HEK293 (cell line): Measurements from ENCODE around the gene MRGPRG.

ENCODE experiments used
- CTCF ChIA-PET: fragments of 350-600 bp; formaldehyde crosslinking; extraction: SDS; loops from one replicate; lab custom pipeline; 2021; ENCODE audit warnings: antibody characterized with exemption; lab: Yijun Ruan, JAX
- POLR2A ChIA-PET: fragments of 300-600 bp; formaldehyde crosslinking; extraction: SDS; loops from one replicate; lab custom pipeline; 2020; ENCODE audit warnings: antibody characterized with exemption, inconsistent platforms; lab: Yijun Ruan, JAX
- H3K27ac ChIP-seq: fragments of 200-500 bp; sonication (Bioruptor generic); 2 replicates; pipeline ENCODE4 v1.5.1; 2014; ENCODE audit warnings: low read depth, low read length, control low read depth, inconsistent platforms; ENCODE audit errors: extremely low read depth
- H3K36me3 ChIP-seq, 2 experiments: fragments of 200-500 bp in 1 of 2; sonication (Bioruptor generic) in 1 of 2; 1 replicate in 1 of 2; 2 replicates in 1 of 2; pipeline ENCODE4 v1.5.1; 2014 to 2017; ENCODE audit warnings: inconsistent platforms in 2 of 2, low read length in 2 of 2; ENCODE audit not compliant: control insufficient read depth in 2 of 2, insufficient read depth in 1 of 2
- H3K4me1 ChIP-seq: fragments of 200-500 bp; sonication (Bioruptor generic); 2 replicates; pipeline ENCODE4 v1.5.1; 2014; ENCODE audit warnings: mild to moderate bottlenecking, low read length, inconsistent platforms; ENCODE audit not compliant: control insufficient read depth, insufficient read depth
- H3K4me3 ChIP-seq: 2 replicates; pipeline ENCODE4 v1.5.1; 2011; ENCODE audit warnings: low read depth, mild to moderate bottlenecking, control low read depth, low read length, moderate library complexity
- H3K9me3 ChIP-seq: fragments of 200-500 bp; sonication (Bioruptor generic); 2 replicates; pipeline ENCODE4 v1.5.1; 2014; ENCODE audit warnings: low read depth, low read length, inconsistent platforms; ENCODE audit not compliant: control insufficient read depth, insufficient read depth
- IKZF3 ChIP-seq: fragments of 450-650 bp; IDR thresholded peaks from 2 replicates; pipeline ENCODE4 v1.5.0; 2018; ENCODE audit warnings: missing biosample characterization, mild to moderate bottlenecking, missing genetic modification characterization, moderate library complexity
- KLF8 ChIP-seq: fragments of 450-650 bp; formaldehyde crosslinking; IDR thresholded peaks from 2 replicates; pipeline ENCODE4 v1.5.1; 2016; ENCODE audit warnings: missing biosample characterization, missing genetic modification characterization
- SCRT2 ChIP-seq: fragments of 450-650 bp; formaldehyde crosslinking; IDR thresholded peaks from 2 replicates; pipeline ENCODE4 v1.5.1; 2016; ENCODE audit warnings: missing biosample characterization, missing genetic modification characterization
- TRIM28 ChIP-seq: IDR thresholded peaks from 2 replicates; pipeline ENCODE4 v1.6.1; 2011; ENCODE audit warnings: low read length, control low read depth, borderline replicate concordance
- ZBTB21 ChIP-seq: fragments of 450-650 bp; formaldehyde crosslinking; IDR thresholded peaks from 2 replicates; pipeline ENCODE4 v1.5.1; 2017; ENCODE audit warnings: missing biosample characterization, missing genetic modification characterization
- ZIC2 ChIP-seq: fragments of 450-650 bp; formaldehyde crosslinking; IDR thresholded peaks from 2 replicates; pipeline ENCODE4 v1.5.1; 2016; ENCODE audit warnings: missing biosample characterization, missing genetic modification characterization
- ZNF133 ChIP-seq: fragments of 450-650 bp; formaldehyde crosslinking; IDR thresholded peaks from 2 replicates; pipeline ENCODE4 v1.5.1; 2016; ENCODE audit warnings: missing biosample characterization, missing genetic modification characterization
- ZNF19 ChIP-seq: fragments of 450-650 bp; formaldehyde crosslinking; IDR thresholded peaks from 2 replicates; pipeline ENCODE4; 2016; ENCODE audit warnings: missing biosample characterization, missing genetic modification characterization, low read depth
- ZNF202 ChIP-seq: fragments of 450-650 bp; formaldehyde crosslinking; IDR thresholded peaks from 2 replicates; pipeline ENCODE4 v1.5.1; 2016; ENCODE audit warnings: missing biosample characterization, missing genetic modification characterization, borderline replicate concordance
- ZNF24 ChIP-seq: fragments of 450-650 bp; formaldehyde crosslinking; IDR thresholded peaks from 2 replicates; pipeline ENCODE4 v1.5.1; 2016; ENCODE audit warnings: missing biosample characterization, missing genetic modification characterization
- ZNF248 ChIP-seq: fragments of 450-650 bp; formaldehyde crosslinking; IDR thresholded peaks from 2 replicates; pipeline ENCODE4 v1.5.1; 2017; ENCODE audit warnings: missing biosample characterization, missing genetic modification characterization
- ZNF302 ChIP-seq: fragments of 450-650 bp; formaldehyde crosslinking; IDR thresholded peaks from 2 replicates; pipeline ENCODE4 v1.5.1; 2016; ENCODE audit warnings: missing biosample characterization, missing genetic modification characterization, low read depth
- ZNF354C ChIP-seq: fragments of 450-650 bp; formaldehyde crosslinking; IDR thresholded peaks from 2 replicates; pipeline ENCODE4 v1.5.1; 2016; ENCODE audit warnings: missing biosample characterization, missing genetic modification characterization, low read depth, borderline replicate concordance
- ZNF549 ChIP-seq: fragments of 450-650 bp; IDR thresholded peaks from 2 replicates; pipeline ENCODE4 v1.5.1; 2018; ENCODE audit warnings: missing biosample characterization, missing genetic modification characterization, mild to moderate bottlenecking, inconsistent platforms, moderate library complexity
- ZNF555 ChIP-seq: fragments of 450-650 bp; formaldehyde crosslinking; conservative IDR thresholded peaks from 2 replicates; pipeline ENCODE4 v1.5.1; 2017; ENCODE audit warnings: missing biosample characterization, mild to moderate bottlenecking, missing genetic modification characterization, inconsistent platforms
- ZNF600 ChIP-seq: fragments of 450-650 bp; formaldehyde crosslinking; IDR thresholded peaks from 2 replicates; pipeline ENCODE4 v1.5.1; 2016; ENCODE audit warnings: missing biosample characterization, missing genetic modification characterization
- ZNF792 ChIP-seq: fragments of 450-650 bp; formaldehyde crosslinking; IDR thresholded peaks from 2 replicates; pipeline ENCODE4 v1.5.1; 2016; ENCODE audit warnings: missing biosample characterization, missing genetic modification characterization
- TF ChIP-seq, protein P1 (sequence below): IDR thresholded peaks from 2 replicates; pipeline ENCODE4 v1.6.1; 2011; ENCODE audit warnings: mild to moderate bottlenecking, low read depth, low read length, borderline replicate concordance
- TF ChIP-seq, protein P2 (sequence below): fragments of 450-650 bp; formaldehyde crosslinking; IDR thresholded peaks from 2 replicates; pipeline ENCODE4 v1.5.1; 2017; ENCODE audit warnings: missing biosample characterization, missing genetic modification characterization
- TF ChIP-seq, protein P3 (sequence below): fragments of 450-650 bp; formaldehyde crosslinking; optimal IDR thresholded peaks from 2 replicates; pipeline ENCODE3; 2016; ENCODE audit warnings: missing biosample characterization, mild to moderate bottlenecking, missing genetic modification characterization
- TF ChIP-seq, protein P4 (sequence below): fragments of 450-650 bp; formaldehyde crosslinking; IDR thresholded peaks from 2 replicates; pipeline ENCODE4 v1.5.1; 2016; ENCODE audit warnings: missing biosample characterization, missing genetic modification characterization

Gene MRGPRG

DNA sequence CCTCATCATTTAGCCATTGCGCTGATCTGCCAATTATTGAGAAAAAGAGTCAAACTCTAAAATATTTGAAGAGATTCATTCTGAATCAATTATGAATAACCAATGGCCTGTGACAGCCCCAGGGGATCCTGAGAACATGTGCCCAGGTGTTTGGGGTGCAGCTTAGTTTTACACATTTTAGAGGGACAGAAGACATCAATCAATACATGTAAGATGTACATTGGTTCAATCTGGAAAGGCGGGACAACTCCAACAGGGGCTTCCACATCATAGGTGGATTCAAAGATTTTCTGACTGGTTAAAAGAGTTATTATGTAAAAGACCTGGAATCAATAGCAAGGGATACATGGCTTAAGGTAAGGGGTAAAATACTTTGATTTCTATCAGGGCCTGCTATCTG is 18.5 kb upstream of the MRGPRG start:
- TF ChIP-seq, protein P1, sequence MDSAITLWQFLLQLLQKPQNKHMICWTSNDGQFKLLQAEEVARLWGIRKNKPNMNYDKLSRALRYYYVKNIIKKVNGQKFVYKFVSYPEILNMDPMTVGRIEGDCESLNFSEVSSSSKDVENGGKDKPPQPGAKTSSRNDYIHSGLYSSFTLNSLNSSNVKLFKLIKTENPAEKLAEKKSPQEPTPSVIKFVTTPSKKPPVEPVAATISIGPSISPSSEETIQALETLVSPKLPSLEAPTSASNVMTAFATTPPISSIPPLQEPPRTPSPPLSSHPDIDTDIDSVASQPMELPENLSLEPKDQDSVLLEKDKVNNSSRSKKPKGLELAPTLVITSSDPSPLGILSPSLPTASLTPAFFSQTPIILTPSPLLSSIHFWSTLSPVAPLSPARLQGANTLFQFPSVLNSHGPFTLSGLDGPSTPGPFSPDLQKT: no peak
- TF ChIP-seq, protein P2, sequence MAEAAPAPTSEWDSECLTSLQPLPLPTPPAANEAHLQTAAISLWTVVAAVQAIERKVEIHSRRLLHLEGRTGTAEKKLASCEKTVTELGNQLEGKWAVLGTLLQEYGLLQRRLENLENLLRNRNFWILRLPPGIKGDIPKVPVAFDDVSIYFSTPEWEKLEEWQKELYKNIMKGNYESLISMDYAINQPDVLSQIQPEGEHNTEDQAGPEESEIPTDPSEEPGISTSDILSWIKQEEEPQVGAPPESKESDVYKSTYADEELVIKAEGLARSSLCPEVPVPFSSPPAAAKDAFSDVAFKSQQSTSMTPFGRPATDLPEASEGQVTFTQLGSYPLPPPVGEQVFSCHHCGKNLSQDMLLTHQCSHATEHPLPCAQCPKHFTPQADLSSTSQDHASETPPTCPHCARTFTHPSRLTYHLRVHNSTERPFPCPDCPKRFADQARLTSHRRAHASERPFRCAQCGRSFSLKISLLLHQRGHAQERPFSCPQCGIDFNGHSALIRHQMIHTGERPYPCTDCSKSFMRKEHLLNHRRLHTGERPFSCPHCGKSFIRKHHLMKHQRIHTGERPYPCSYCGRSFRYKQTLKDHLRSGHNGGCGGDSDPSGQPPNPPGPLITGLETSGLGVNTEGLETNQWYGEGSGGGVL (tag by site-specific recombination): no peak
- TF ChIP-seq SCRT2 (tag by site-specific recombination) (no peak), TRIM28 (no peak), ZNF302 (tag by site-specific recombination) (no peak), ZNF202 (tag by site-specific recombination) (no peak), ZBTB21 (tag by site-specific recombination) (no peak), ZNF549 (tag by site-specific recombination) (no peak), ZNF24 (no peak)
- TF ChIP-seq, protein P3, sequence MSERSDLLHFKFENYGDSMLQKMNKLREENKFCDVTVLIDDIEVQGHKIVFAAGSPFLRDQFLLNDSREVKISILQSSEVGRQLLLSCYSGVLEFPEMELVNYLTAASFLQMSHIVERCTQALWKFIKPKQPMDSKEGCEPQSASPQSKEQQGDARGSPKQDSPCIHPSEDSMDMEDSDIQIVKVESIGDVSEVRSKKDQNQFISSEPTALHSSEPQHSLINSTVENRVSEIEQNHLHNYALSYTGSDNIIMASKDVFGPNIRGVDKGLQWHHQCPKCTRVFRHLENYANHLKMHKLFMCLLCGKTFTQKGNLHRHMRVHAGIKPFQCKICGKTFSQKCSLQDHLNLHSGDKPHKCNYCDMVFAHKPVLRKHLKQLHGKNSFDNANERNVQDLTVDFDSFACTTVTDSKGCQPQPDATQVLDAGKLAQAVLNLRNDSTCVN (tag by site-specific recombination): no peak
- TF ChIP-seq, all 188 proteins: peak for 0
- Histone ChIP-seq H3K4me1 (no peaks in the 10 kb centered on the region), H3K9me3 (no peaks in the 10 kb centered on the region), H3K4me3 (no peak overlapping the region), H3K36me3 (no peaks in the 10 kb centered on the region), H3K27ac (no peak overlapping the region)
- CTCF ChIA-PET: no interaction called here
- POLR2A ChIA-PET: no interaction called here

DNA sequence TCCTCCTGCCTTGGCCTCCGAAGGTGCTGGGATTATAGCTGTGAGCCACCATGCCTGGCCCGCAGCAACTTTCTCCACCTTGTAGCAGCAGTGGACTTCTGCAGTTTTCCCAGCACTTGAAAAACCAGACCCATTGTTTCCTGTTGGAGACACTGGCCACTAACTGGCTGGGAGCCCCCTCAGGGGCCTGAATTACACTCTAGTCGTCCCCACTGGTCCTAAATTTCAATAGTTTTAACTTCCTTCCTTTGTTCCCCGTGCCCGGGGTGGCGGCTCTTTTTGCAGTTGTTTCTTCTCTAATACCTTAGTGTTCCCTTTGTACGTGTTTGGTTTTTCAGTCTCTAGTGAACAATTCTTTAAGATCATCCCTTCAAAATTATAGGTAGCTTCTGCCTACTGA is 16.2 kb upstream of the MRGPRG start:
- H3K9me3 ChIP-seq: no peaks in the 10 kb centered on the region
- CTCF ChIA-PET: interaction anchor here (0.7 kb wide), 1 partner anchor 174 kb away, joined by 3 read pairs; no protein-coding TSS in a partner anchor
- TF ChIP-seq KLF8 (tag by site-specific recombination) (no peak), ZNF555 (no peak), ZNF248 (tag by site-specific recombination) (no peak)
- no peaks in the 10 kb centered on the region for H3K4me1 ChIP-seq
- no peaks in the 10 kb centered on the region for H3K36me3 ChIP-seq
- POLR2A ChIA-PET: interaction anchor here (0.6 kb wide), 1 partner anchor 10 kb away, joined by 3 read pairs; no protein-coding TSS in a partner anchor
- no peak overlapping the region for H3K27ac ChIP-seq
- H3K4me3 ChIP-seq: no peak overlapping the region

DNA sequence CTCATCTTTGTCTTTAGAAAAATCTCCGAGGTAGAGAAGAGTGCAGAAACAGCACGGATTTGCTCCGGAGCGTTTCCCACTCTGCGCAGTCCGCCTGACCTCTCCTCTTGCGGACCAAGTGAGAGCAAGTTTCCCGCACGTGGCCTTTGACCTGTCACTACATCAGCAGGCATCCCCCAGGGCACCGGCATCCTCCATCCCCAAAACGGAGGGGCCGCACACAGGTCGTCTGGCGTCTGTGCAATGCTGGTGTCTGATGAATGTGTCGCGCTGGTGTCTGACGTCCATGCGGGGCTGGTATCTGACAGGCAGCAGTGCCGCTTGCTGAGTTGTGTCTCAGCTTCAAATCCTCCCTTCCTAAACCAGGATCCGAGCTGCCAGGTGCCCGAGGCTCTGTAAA is 14.3 kb upstream of the MRGPRG start:
- CTCF ChIA-PET: no interaction called here
- no peak for TF ChIP-seq ZNF354C
- TF ChIP-seq ZNF792 (tag by site-specific recombination): no peak
- no peak for TF ChIP-seq ZNF600 (tag by site-specific recombination)
- no peak for TF ChIP-seq IKZF3 (tag by site-specific recombination)
- no peak for TF ChIP-seq KLF8 (tag by site-specific recombination)
- no peak for TF ChIP-seq ZNF133 (tag by site-specific recombination)
- no peak for TF ChIP-seq ZBTB21 (tag by site-specific recombination)
- TF ChIP-seq, protein P4, sequence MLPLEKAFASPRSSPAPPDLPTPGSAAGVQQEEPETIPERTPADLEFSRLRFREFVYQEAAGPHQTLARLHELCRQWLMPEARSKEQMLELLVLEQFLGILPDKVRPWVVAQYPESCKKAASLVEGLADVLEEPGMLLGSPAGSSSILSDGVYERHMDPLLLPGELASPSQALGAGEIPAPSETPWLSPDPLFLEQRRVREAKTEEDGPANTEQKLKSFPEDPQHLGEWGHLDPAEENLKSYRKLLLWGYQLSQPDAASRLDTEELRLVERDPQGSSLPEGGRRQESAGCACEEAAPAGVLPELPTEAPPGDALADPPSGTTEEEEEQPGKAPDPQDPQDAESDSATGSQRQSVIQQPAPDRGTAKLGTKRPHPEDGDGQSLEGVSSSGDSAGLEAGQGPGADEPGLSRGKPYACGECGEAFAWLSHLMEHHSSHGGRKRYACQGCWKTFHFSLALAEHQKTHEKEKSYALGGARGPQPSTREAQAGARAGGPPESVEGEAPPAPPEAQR (tag by site-specific recombination): no peak
- TF ChIP-seq ZNF19 (tag by site-specific recombination): no peak
- no peak for TF ChIP-seq ZIC2 (tag by site-specific recombination)
- TF ChIP-seq, all 188 proteins: peak for 0
- H3K27ac ChIP-seq: no peak overlapping the region
- H3K4me3 ChIP-seq: no peak overlapping the region
- no peaks in the 10 kb centered on the region for H3K4me1 ChIP-seq
- no peaks in the 10 kb centered on the region for H3K9me3 ChIP-seq
- H3K36me3 ChIP-seq: no peaks in the 10 kb centered on the region
- POLR2A ChIA-PET: no interaction called here
